Calu3 (cell line): ENCODE measurements around the gene RAPGEF6. TPM values are rescaled to one million over a fixed set of nuclear protein-coding genes. Genes with fewer than 3 reads are reported as not detected.
"Not testable (repeated sequence)": the region's sequence is repeated elsewhere in the genome, so short reads cannot be mapped to it uniquely, and the experiment has no call there.

Experiments
- BruUV-seq: library from RNA; stranded (reverse); fragments of 400-500 nt; replicated peaks from 2 replicates; lab custom pipeline; 2021; lab: Mats Ljungman, UMichigan
- CTCF ChIA-PET: fragments of 300-600 bp; sonication (Branson Sonifier 250); formaldehyde crosslinking; loops from one replicate; lab custom pipeline; 2022; ENCODE audit warnings: antibody characterized with exemption; lab: Charles Lee
- DNase-seq: peaks from one replicate; pipeline ENCODE4 v3.0.0; 2022
- H3K27ac Mint-ChIP-seq: one replicate; pipeline ENCODE4 v1.8.0; 2022; ENCODE audit warnings: mixed read lengths; ENCODE audit not compliant: unreplicated experiment
- H3K27me3 Mint-ChIP-seq: one replicate; pipeline ENCODE4 v1.8.0; 2022; ENCODE audit warnings: mixed read lengths; ENCODE audit not compliant: unreplicated experiment
- H3K36me3 Mint-ChIP-seq: one replicate; pipeline ENCODE4 v1.8.0; 2022; ENCODE audit warnings: mild to moderate bottlenecking, moderate library complexity, mixed read lengths; ENCODE audit not compliant: insufficient read depth, unreplicated experiment
- H3K4me1 Mint-ChIP-seq: one replicate; pipeline ENCODE4 v1.8.0; 2022; ENCODE audit warnings: mild to moderate bottlenecking, low read depth, mixed read lengths; ENCODE audit not compliant: unreplicated experiment
- H3K4me3 Mint-ChIP-seq: one replicate; pipeline ENCODE4 v1.8.0; 2022; ENCODE audit warnings: mild to moderate bottlenecking, low read depth, moderate library complexity, mixed read lengths; ENCODE audit not compliant: unreplicated experiment
- H3K9me3 Mint-ChIP-seq: one replicate; pipeline ENCODE4 v1.8.0; 2022; ENCODE audit warnings: low read depth, mixed read lengths; ENCODE audit not compliant: unreplicated experiment
- CTCF ChIP-seq: fragments of 200-600 bp; IDR thresholded peaks from one replicate; pipeline ENCODE4 v1.8.0; 2022; ENCODE audit warnings: antibody characterized with exemption; ENCODE audit not compliant: unreplicated experiment
- intact Hi-C: fragments of 100-400 bp; cut with micrococcal nuclease; formaldehyde crosslinking; loops from one replicate; pipeline ENCODE4 v1.10.0; 2022; ENCODE audit not compliant: unreplicated experiment
- total RNA-seq: library from RNA; stranded (reverse); gene quantifications from 2 replicates; pipeline ENCODE4 v1.2.3, GENCODE V29; 2022

Gene RAPGEF6
- total RNA-seq, 1 experiment from 2014 or later = 27.3 TPM

- BruUV-seq = no TSS peak
- Mint-ChIP-seq H3K36me3 (peaks cover 8% of the 10 kb centered on the region), H3K9me3 (no peaks in the 10 kb centered on the region), H3K4me3 (no peak overlapping the region), H3K4me1 (no peaks in the 10 kb centered on the region), H3K27me3 (no peaks in the 10 kb centered on the region), H3K27ac (no peak overlapping the region)
- CTCF ChIA-PET = no interaction called here
- DNase-seq = no peak
- intact Hi-C loops = no loop called here
- no peak for TF ChIP-seq CTCF
These were observed 47.1 kb upstream of the RAPGEF6 start for GRCh38 chr5:131682175-131682574.

DNA sequence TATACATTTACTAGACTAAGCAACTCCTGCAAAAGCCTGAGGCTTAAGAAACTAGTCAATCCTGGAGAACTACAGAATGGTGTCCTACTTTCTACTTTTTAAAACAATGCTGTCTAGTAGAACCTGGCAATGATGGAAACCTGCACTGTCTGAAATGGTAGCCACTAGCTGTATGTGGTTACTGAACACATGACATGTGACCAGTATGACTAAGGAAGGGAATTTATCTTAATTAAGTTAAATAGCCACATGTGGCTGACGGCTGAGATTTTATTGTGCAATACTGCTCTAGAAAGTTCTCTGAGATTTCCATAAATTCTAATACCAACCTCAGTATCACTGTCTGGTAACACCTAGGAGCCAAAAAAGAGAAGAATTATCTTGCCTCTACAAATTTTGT is 44.9 kb upstream of the RAPGEF6 start:
- intact Hi-C loops = no loop called here
- no peak for TF ChIP-seq CTCF
- Mint-ChIP-seq H3K36me3 (peaks cover 10% of the 10 kb centered on the region), H3K27ac (no peak overlapping the region), H3K27me3 (no peaks in the 10 kb centered on the region), H3K9me3 (no peaks in the 10 kb centered on the region), H3K4me1 (no peaks in the 10 kb centered on the region), H3K4me3 (no peak overlapping the region)
- BruUV-seq = no TSS peak
- CTCF ChIA-PET = no interaction called here
- DNase-seq = no peak

GRCh38 chr5:131678273-131678672 is 43.2 kb upstream of the RAPGEF6 start:
- H3K9me3 Mint-ChIP-seq, H3K27ac Mint-ChIP-seq, BruUV-seq, H3K27me3 Mint-ChIP-seq, H3K4me1 Mint-ChIP-seq, intact Hi-C loops, DNase-seq, CTCF ChIA-PET, H3K4me3 Mint-ChIP-seq: not testable (repeated sequence)
- H3K36me3 Mint-ChIP-seq = peaks cover 16% of the 10 kb centered on the region

GRCh38 chr5:131677115-131677514 is 42.1 kb upstream of the RAPGEF6 start:
- no peak for DNase-seq
- Mint-ChIP-seq H3K4me1 (peaks cover 5% of the 10 kb centered on the region), H3K9me3 (no peaks in the 10 kb centered on the region), H3K36me3 (peaks cover 21% of the 10 kb centered on the region), H3K27ac (no peak overlapping the region), H3K4me3 (no peak overlapping the region), H3K27me3 (no peaks in the 10 kb centered on the region)
- TF ChIP-seq CTCF = no peak
- CTCF ChIA-PET = interaction anchor here (0.6 kb wide), 1 partner anchor 23 kb away, joined by 5 read pairs; no protein-coding TSS in a partner anchor
- BruUV-seq = no TSS peak
- intact Hi-C loops = no loop called here

GRCh38 chr5:131672776-131673175 is 37.7 kb upstream of the RAPGEF6 start:
- CTCF ChIA-PET = no interaction called here
- H3K4me1 Mint-ChIP-seq = peaks cover 5% of the 10 kb centered on the region

More at GRCh38 chr5:131672776-131673175, 37.7 kb upstream of the RAPGEF6 start:
- intact Hi-C loops = no loop called here
- no peak overlapping the region for H3K4me3 Mint-ChIP-seq
- no peak for TF ChIP-seq CTCF
- peaks cover 31% of the 10 kb centered on the region for H3K36me3 Mint-ChIP-seq
- no peak overlapping the region for H3K27ac Mint-ChIP-seq
- no peak for DNase-seq
- H3K27me3 Mint-ChIP-seq = no peaks in the 10 kb centered on the region
- H3K9me3 Mint-ChIP-seq = no peaks in the 10 kb centered on the region
- no TSS peak for BruUV-seq
